Measurements from ENCODE around the gene TIMD4. TPM values are rescaled to one million over a fixed set of nuclear protein-coding genes. Genes with fewer than 3 reads are reported as not detected.

The TIMD4 gene
- total and polyA plus RNA-seq, 9 donors = 0.07 to 0.67 TPM; not detected in 7

DNA sequence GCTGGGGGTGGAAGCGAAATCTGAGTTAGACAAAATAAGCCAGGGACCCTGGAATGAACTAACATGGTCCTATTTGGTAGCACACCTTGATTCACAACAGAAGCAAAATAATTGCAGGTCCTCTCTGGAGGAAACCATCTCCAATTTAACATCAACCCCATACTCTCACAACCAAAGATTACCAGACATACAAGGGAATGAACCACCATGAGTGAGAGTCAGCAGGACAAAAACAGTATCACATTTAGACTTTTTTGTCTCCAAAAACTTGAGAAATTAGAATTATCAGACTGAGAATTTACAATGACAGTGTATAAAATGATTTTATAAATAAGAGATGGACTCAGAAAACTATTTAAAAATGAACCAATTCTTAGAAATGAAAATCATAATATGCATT, 91.8 kb downstream of the TIMD4 start:
- Histone ChIP-seq H3K27ac (no peak overlapping the region), H3K4me3 (no peak overlapping the region), H3K9me3 (no peaks in the 10 kb centered on the region), H3K27me3 (no peaks in the 10 kb centered on the region), H3K36me3 (no peaks in the 10 kb centered on the region), H3K4me1 (ENCODE audit: insufficient read depth) (no peaks in the 10 kb centered on the region)
- 75 to 83% (median 77%) methylated on average over 1 of the region's 1 CpG for WGBS, 3 donors
- intact Hi-C loops (cut with DNase I) = no loop called here
- TF ChIP-seq EP300 (IDR thresholded peaks at IDR 0.05) (no peak), POLR2A (IDR thresholded peaks at IDR 0.05) (no peak)
- TF ChIP-seq, protein P1, sequence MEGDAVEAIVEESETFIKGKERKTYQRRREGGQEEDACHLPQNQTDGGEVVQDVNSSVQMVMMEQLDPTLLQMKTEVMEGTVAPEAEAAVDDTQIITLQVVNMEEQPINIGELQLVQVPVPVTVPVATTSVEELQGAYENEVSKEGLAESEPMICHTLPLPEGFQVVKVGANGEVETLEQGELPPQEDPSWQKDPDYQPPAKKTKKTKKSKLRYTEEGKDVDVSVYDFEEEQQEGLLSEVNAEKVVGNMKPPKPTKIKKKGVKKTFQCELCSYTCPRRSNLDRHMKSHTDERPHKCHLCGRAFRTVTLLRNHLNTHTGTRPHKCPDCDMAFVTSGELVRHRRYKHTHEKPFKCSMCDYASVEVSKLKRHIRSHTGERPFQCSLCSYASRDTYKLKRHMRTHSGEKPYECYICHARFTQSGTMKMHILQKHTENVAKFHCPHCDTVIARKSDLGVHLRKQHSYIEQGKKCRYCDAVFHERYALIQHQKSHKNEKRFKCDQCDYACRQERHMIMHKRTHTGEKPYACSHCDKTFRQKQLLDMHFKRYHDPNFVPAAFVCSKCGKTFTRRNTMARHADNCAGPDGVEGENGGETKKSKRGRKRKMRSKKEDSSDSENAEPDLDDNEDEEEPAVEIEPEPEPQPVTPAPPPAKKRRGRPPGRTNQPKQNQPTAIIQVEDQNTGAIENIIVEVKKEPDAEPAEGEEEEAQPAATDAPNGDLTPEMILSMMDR (IDR thresholded peaks at IDR 0.05) = no peak
- DNase-seq = no peak

DNA sequence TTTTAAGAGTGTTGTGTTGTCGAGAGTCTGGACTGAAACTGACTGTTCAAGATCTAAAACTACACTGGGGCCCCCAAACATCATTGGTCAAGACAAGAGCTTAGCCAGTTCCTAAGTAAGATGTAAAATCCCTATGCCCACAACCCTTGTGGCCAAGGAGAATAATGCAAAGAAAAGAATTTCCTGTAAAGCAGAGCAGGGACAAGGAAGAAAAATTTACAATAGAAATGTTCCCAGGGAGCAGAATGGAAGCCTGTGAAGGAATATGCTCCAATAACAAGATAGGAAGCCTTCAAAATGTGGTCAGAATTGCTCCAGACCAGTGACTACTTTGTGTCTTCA, 92.6 kb downstream of the TIMD4 start:
- no peak for DNase-seq
- WGBS, 3 donors = 84 to 89% (median 88%) methylated on average over 1 of the region's 1 CpG
- no peaks in the 10 kb centered on the region for H3K36me3 ChIP-seq
- H3K9me3 ChIP-seq = no peaks in the 10 kb centered on the region
- H3K27ac ChIP-seq = no peak overlapping the region
- TF ChIP-seq, protein P1 (IDR thresholded peaks at IDR 0.05) = no peak
- TF ChIP-seq EP300 (IDR thresholded peaks at IDR 0.05) = no peak
- no peak for TF ChIP-seq POLR2A (IDR thresholded peaks at IDR 0.05)
- H3K4me1 ChIP-seq (ENCODE audit: insufficient read depth) = no peaks in the 10 kb centered on the region
- no peaks in the 10 kb centered on the region for H3K27me3 ChIP-seq
- no peak overlapping the region for H3K4me3 ChIP-seq
- intact Hi-C loops (cut with DNase I) = no loop called here

Other genes starting within 250 kb of the TIMD4 start
- gene PPP1R2B, start 112.9 kb downstream of the TIMD4 start, total RNA-seq = not detected
- not detected for gene PPP1R2B, start 112.9 kb downstream of the TIMD4 start, polyA plus RNA-seq
- under 1 TPM in 1 of 7 donors, not detected in 6; 0.23 TPM for gene HAVCR1, start 95.9 kb upstream of the TIMD4 start, total RNA-seq
- not detected for gene HAVCR1, start 95.9 kb upstream of the TIMD4 start, polyA plus RNA-seq
- 1 to 10 TPM; 1.3 to 8.8 (median 2.9) TPM for gene HAVCR2, start 145.8 kb upstream of the TIMD4 start, total RNA-seq
- 10 to 100 TPM in 1 of 2 donors, 1 to 10 TPM in 1; 1.6 to 12.0 TPM for gene HAVCR2, start 145.8 kb upstream of the TIMD4 start, polyA plus RNA-seq
- 10 to 100 TPM in 5 of 7 donors, 1 to 10 TPM in 2; 7.7 to 14.2 (median 11.5) TPM for gene MED7, start 179.6 kb upstream of the TIMD4 start, total RNA-seq
- 10 to 100 TPM; 10.3 to 15.1 TPM for gene MED7, start 179.6 kb upstream of the TIMD4 start, polyA plus RNA-seq
- gene GARIN3, start 203.0 kb upstream of the TIMD4 start, total RNA-seq = not detected
- not detected for gene GARIN3, start 203.0 kb upstream of the TIMD4 start, polyA plus RNA-seq
- 1 to 10 TPM in 4 of 7 donors, under 1 TPM in 3; 0.35 to 2.1 (median 1.5) TPM for gene ITK, start 217.6 kb upstream of the TIMD4 start, total RNA-seq
- 1 to 10 TPM in 1 of 2 donors, under 1 TPM in 1; 0.36 to 1.9 TPM for gene ITK, start 217.6 kb upstream of the TIMD4 start, polyA plus RNA-seq

Data from ovary (tissue), 9 donors.